ENCODE results near the gene HPSE2. TPM values are rescaled to one million over a fixed set of nuclear protein-coding genes. Genes with fewer than 3 reads are reported as not detected.

Gene HPSE2
- total and polyA plus RNA-seq, 2 donors (not counting 1 experiment from before 2014, with no cell fraction given): not detected

DNA sequence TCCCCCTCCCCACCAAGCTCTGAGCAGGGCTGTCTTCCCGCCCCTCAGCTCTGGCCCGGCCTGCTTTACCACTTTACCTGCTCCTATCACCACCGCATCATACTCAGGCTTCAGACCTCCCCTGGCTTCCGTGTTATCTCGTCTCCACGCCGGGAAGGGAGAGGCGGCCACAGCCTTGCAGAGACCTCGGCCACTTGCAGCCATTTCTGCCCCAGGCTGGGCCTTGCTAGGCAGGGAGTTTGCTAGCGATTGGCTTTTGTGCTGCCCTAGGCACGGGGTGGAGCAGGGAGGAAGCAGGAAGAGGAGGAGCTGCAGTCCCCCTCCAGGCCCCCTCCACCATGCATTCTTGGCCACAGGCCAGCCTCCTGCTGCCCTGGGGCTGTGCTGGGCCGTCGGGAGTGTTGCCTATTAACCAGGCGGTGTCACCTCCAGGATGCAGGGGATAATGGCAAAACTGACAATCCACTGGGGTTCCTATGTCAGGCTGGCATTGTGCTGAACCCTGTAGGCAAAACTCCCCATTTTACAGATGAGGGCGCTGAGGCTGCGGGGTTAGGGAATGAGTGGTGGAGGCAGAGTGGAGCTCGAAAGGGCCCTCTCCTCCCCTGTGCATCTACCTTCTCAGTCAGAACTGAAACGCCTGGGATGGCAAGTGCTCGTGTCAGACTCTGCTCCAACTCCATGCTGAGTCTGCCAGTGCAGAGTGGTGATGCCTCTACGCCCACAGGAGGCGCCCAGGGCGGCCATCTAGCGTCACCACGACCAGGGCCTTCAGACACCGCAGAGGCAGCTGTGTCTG, 820.5 kb downstream of the HPSE2 start, which contains the start of gene PYROXD2:
Gene PYROXD2 (minus strand): TSS at position 251 of the 799 bp plus-strand sequence. CDS start 47 bp downstream, at position 204.
- 43% methylated on average over 16 of the region's 25 CpGs for WGBS (ENCODE audit: insufficient coverage)
- H3K4me1 ChIP-seq (ENCODE audit: control insufficient read depth in 2 of 2, insufficient read depth in 2 of 2, low read length in 2 of 2): peaks cover 13 to 14% of the 10 kb centered on the region in 2 donors
- H3K9me3 Mint-ChIP-seq (ENCODE audit: insufficient read depth): no peaks in the 10 kb centered on the region
- peak within 1 kb of the TSS; percentile 69 for H3K4me2 ChIP-seq (replicated peaks; ENCODE audit: low read depth, low read length, poor library complexity, severe bottlenecking)
- H3K27me3 Mint-ChIP-seq: no peaks in the 10 kb centered on the region
- ATAC-seq (ENCODE audit: low read depth): peak; percentile 50
- intact Hi-C loops (cut with micrococcal nuclease): no loop called here
- H3K4me3 ChIP-seq (ENCODE audit: control extremely low read depth in 1 of 5, extremely low read depth in 1 of 5, insufficient read depth in 1 of 5, low read depth in 2 of 5, low read length in 4 of 5): peak within 1 kb of the TSS in 4 of 5 experiments; percentile 28 to 54 (median 44)
- ChIA-PET POLR2A (no interaction called here), CTCF (no interaction called here)
- H3K27ac ChIP-seq (ENCODE audit: low read length in 2 of 2): peak within 1 kb of the TSS; percentile 16 to 50
- peaks cover 0 to 40% of the 10 kb centered on the region in 2 experiments for H3K36me3 ChIP-seq (replicated peaks in 1 of 2; ENCODE audit: control extremely low read depth in 1 of 2, control insufficient read depth in 1 of 2, extremely low read depth in 1 of 2, insufficient read depth in 2 of 2, low read length in 1 of 2)
- peaks cover 15% of the 10 kb centered on the region for H3K4me1 Mint-ChIP-seq
- no peaks in the 10 kb centered on the region for H3K27me3 ChIP-seq (replicated peaks in 1 of 4; ENCODE audit: control extremely low read depth in 1 of 4, control insufficient read depth in 3 of 4, insufficient read depth in 4 of 4, low read length in 3 of 4)
- TF ChIP-seq, protein P1, sequence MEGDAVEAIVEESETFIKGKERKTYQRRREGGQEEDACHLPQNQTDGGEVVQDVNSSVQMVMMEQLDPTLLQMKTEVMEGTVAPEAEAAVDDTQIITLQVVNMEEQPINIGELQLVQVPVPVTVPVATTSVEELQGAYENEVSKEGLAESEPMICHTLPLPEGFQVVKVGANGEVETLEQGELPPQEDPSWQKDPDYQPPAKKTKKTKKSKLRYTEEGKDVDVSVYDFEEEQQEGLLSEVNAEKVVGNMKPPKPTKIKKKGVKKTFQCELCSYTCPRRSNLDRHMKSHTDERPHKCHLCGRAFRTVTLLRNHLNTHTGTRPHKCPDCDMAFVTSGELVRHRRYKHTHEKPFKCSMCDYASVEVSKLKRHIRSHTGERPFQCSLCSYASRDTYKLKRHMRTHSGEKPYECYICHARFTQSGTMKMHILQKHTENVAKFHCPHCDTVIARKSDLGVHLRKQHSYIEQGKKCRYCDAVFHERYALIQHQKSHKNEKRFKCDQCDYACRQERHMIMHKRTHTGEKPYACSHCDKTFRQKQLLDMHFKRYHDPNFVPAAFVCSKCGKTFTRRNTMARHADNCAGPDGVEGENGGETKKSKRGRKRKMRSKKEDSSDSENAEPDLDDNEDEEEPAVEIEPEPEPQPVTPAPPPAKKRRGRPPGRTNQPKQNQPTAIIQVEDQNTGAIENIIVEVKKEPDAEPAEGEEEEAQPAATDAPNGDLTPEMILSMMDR (IDR thresholded peaks at IDR 0.05): no peak
- TF ChIP-seq EZH2 (IDR thresholded peaks at IDR 0.05; ENCODE audit: borderline replicate concordance, insufficient read depth, low read depth, low read length, poor library complexity, severe bottlenecking): no peak
- peak within 1 kb of the TSS; percentile 45 for H3K9ac ChIP-seq (ENCODE audit: low read length)
- H3K9me3 ChIP-seq (ENCODE audit: control extremely low read depth in 1 of 3, control insufficient read depth in 2 of 3, insufficient read depth in 1 of 3, low read length in 2 of 3): no peaks in the 10 kb centered on the region
- H2AFZ ChIP-seq (ENCODE audit: insufficient read depth, low read depth, low read length, poor library complexity, severe bottlenecking): peak within 1 kb of the TSS; percentile 63
- H3K79me2 ChIP-seq (ENCODE audit: control insufficient read depth, insufficient read depth, low read length): no peaks in the 10 kb centered on the region
- DNase-seq: peak; percentile 25
- peak within 1 kb of the TSS; percentile 73 for H3K27ac Mint-ChIP-seq
- peak within 1 kb of the TSS; percentile 78 for H3K4me3 Mint-ChIP-seq
- H4K20me1 ChIP-seq (ENCODE audit: control insufficient read depth, insufficient read depth, low read length, poor library complexity, severe bottlenecking): no peaks in the 10 kb centered on the region

DNA sequence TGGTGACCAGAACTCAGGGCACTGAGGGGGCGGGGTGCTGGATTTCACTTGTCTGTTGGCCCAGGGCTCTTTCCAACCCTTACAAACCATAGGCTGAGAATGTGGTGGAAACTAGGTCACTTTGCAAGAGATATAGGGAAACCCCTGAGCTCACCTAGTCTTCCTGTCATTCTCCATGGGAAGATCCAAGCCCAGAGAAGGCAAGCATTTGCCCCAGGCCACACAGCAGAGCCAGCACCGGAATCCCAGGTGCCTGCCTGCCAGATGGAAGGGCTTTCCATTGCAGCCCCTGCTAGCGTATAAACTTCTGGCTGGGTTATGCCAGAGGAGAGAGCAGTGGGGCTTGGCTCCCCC, 821.1 kb downstream of the HPSE2 start:
- Histone ChIP-seq H3K27me3 (replicated peaks in 1 of 4; ENCODE audit: control extremely low read depth in 1 of 4, control insufficient read depth in 3 of 4, insufficient read depth in 4 of 4, low read length in 3 of 4) (no peaks in the 10 kb centered on the region), H4K20me1 (ENCODE audit: control insufficient read depth, insufficient read depth, low read length, poor library complexity, severe bottlenecking) (no peaks in the 10 kb centered on the region), H3K27ac (ENCODE audit: low read length in 2 of 2) (peak overlapping the region; percentile 16 to 50), H3K4me1 (ENCODE audit: control insufficient read depth in 2 of 2, insufficient read depth in 2 of 2, low read length in 2 of 2) (peaks cover 13 to 14% of the 10 kb centered on the region in 2 donors), H2AFZ (ENCODE audit: insufficient read depth, low read depth, low read length, poor library complexity, severe bottlenecking) (peak overlapping the region; percentile 63), H3K4me3 (ENCODE audit: control extremely low read depth in 1 of 5, extremely low read depth in 1 of 5, insufficient read depth in 1 of 5, low read depth in 2 of 5, low read length in 4 of 5) (peak overlapping the region in 4 of 5 experiments; percentile 28 to 54 (median 44)), H3K79me2 (ENCODE audit: control insufficient read depth, insufficient read depth, low read length) (no peaks in the 10 kb centered on the region), H3K9me3 (ENCODE audit: control extremely low read depth in 1 of 3, control insufficient read depth in 2 of 3, insufficient read depth in 1 of 3, low read length in 2 of 3) (no peaks in the 10 kb centered on the region), H3K4me2 (replicated peaks; ENCODE audit: low read depth, low read length, poor library complexity, severe bottlenecking) (peak overlapping the region; percentile 69), H3K9ac (ENCODE audit: low read length) (peak overlapping the region; percentile 45), H3K36me3 (replicated peaks in 1 of 2; ENCODE audit: control extremely low read depth in 1 of 2, control insufficient read depth in 1 of 2, extremely low read depth in 1 of 2, insufficient read depth in 2 of 2, low read length in 1 of 2) (peaks cover 0 to 35% of the 10 kb centered on the region in 2 experiments)
- TF ChIP-seq, protein P1 (IDR thresholded peaks at IDR 0.05): no peak
- no peak for TF ChIP-seq EZH2 (IDR thresholded peaks at IDR 0.05; ENCODE audit: borderline replicate concordance, insufficient read depth, low read depth, low read length, poor library complexity, severe bottlenecking)
- Mint-ChIP-seq H3K27me3 (no peaks in the 10 kb centered on the region), H3K4me3 (peak overlapping the region; percentile 78), H3K4me1 (peaks cover 15% of the 10 kb centered on the region), H3K27ac (peak overlapping the region; percentile 73), H3K9me3 (ENCODE audit: insufficient read depth) (no peaks in the 10 kb centered on the region)
- ChIA-PET POLR2A (no interaction called here), CTCF (no interaction called here)
- no peak for ATAC-seq (ENCODE audit: low read depth)
- no peak for DNase-seq
- 40% methylated on average over 1 of the region's 3 CpGs for WGBS (ENCODE audit: insufficient coverage)
- intact Hi-C loops (cut with micrococcal nuclease): no loop called here
